Measurements from ENCODE around the gene SH3PXD2A.
A peak's percentile ranks its signal among the peaks of the same experiment; 100 is the strongest.
"Not testable (repeated sequence)": the region's sequence is repeated elsewhere in the genome, so short reads cannot be mapped to it uniquely, and the experiment has no call there.

The SH3PXD2A gene

GRCh38 chr10:103616705-103617601 is 238.4 kb downstream of the SH3PXD2A start:
- peak; percentile 80 for DNase-seq

GRCh38 chr10:103614306-103615158 is 240.8 kb downstream of the SH3PXD2A start:
- DNase-seq, result no peak

GRCh38 chr10:103613616-103614015 is 241.8 kb downstream of the SH3PXD2A start:
- DNase-seq, result no peak

- DNase-seq, result peak; percentile 45
These were observed 242.7 kb downstream of the SH3PXD2A start for GRCh38 chr10:103612462-103613365.

- no peak for DNase-seq
These were observed 244.4 kb downstream of the SH3PXD2A start for GRCh38 chr10:103610921-103611511.

- no peak for DNase-seq
These were observed 245.3 kb downstream of the SH3PXD2A start for GRCh38 chr10:103610083-103610472.

- DNase-seq, result no peak
These were observed 245.9 kb downstream of the SH3PXD2A start for GRCh38 chr10:103609231-103610082.

- DNase-seq, result not testable (repeated sequence)
These were observed 247.3 kb downstream of the SH3PXD2A start for GRCh38 chr10:103608056-103608455.

GRCh38 chr10:103607051-103607450 is 248.3 kb downstream of the SH3PXD2A start:
- not testable (repeated sequence) for DNase-seq

- not testable (repeated sequence) for DNase-seq
These were observed 249.3 kb downstream of the SH3PXD2A start for GRCh38 chr10:103606097-103606438.

- DNase-seq, result peak; percentile 46
These were observed 249.8 kb downstream of the SH3PXD2A start for GRCh38 chr10:103605359-103606096.

GRCh38 chr10:103603382-103603781 is 252.0 kb downstream of the SH3PXD2A start:
- no peak for DNase-seq

- DNase-seq, result no peak
These were observed 252.6 kb downstream of the SH3PXD2A start for GRCh38 chr10:103602852-103603155.

GRCh38 chr10:103602028-103602851 is 253.1 kb downstream of the SH3PXD2A start:
- DNase-seq, result no peak

GRCh38 chr10:103600956-103601569 is 254.3 kb downstream of the SH3PXD2A start:
- no peak for DNase-seq

- DNase-seq, result no peak
These were observed 255.1 kb downstream of the SH3PXD2A start for GRCh38 chr10:103600325-103600724.

GRCh38 chr10:103599907-103600306 is 255.5 kb downstream of the SH3PXD2A start:
- DNase-seq, result no peak

- DNase-seq, result no peak
These were observed 256.2 kb downstream of the SH3PXD2A start for GRCh38 chr10:103599211-103599610.

GRCh38 chr10:103598654-103599115 is 256.7 kb downstream of the SH3PXD2A start:
- peak; percentile 80 for DNase-seq

Measured in fibroblast of skin of abdomen (primary cell).